ENCODE measurements around the gene FAHD1.
"Not testable (repeated sequence)": the region's sequence is repeated elsewhere in the genome, so short reads cannot be mapped to it uniquely, and the experiment has no call there.

The FAHD1 gene

GRCh38 chr16:1790261-1790610 lies 36.8 kb upstream of the FAHD1 start:
- no peak for DNase-seq

- no peak for DNase-seq
Observed at GRCh38 chr16:1790611-1791255, 36.3 kb upstream of the FAHD1 start.

GRCh38 chr16:1791256-1791942 lies 35.6 kb upstream of the FAHD1 start:
- DNase-seq, result no peak

- no peak for DNase-seq
Observed at GRCh38 chr16:1791943-1792812, 34.8 kb upstream of the FAHD1 start.

GRCh38 chr16:1792836-1793577 lies 34.0 kb upstream of the FAHD1 start:
- DNase-seq, result no peak

GRCh38 chr16:1793578-1794220 lies 33.3 kb upstream of the FAHD1 start, which contains the start of gene IGFALS:
IGFALS (minus strand) TSS chr16:1793705; CDS start chr16:1793652, 53 bp downstream.
- no peak for DNase-seq

- no peak for DNase-seq
Observed at GRCh38 chr16:1794221-1794871, 32.7 kb upstream of the FAHD1 start.

- no peak for DNase-seq
Observed at GRCh38 chr16:1794908-1795666, 31.9 kb upstream of the FAHD1 start.

- not testable (repeated sequence) for DNase-seq
Observed at GRCh38 chr16:1799263-1799662, 27.7 kb upstream of the FAHD1 start.

- no peak for DNase-seq
Observed at GRCh38 chr16:1800701-1801100, 26.3 kb upstream of the FAHD1 start.

GRCh38 chr16:1807626-1808025 lies 19.4 kb upstream of the FAHD1 start:
- DNase-seq, result no peak

GRCh38 chr16:1808691-1809090 lies 18.3 kb upstream of the FAHD1 start:
- no peak for DNase-seq

GRCh38 chr16:1809281-1809801 lies 17.7 kb upstream of the FAHD1 start:
- no peak for DNase-seq

GRCh38 chr16:1810106-1810505 lies 16.9 kb upstream of the FAHD1 start:
- DNase-seq, result no peak

GRCh38 chr16:1810536-1810935 lies 16.5 kb upstream of the FAHD1 start:
- DNase-seq, result no peak

GRCh38 chr16:1812732-1813163 lies 14.3 kb upstream of the FAHD1 start:
- peak in 1 of 4 experiments; percentile 33 for DNase-seq

- no peak for DNase-seq
Observed at GRCh38 chr16:1815461-1815860, 11.5 kb upstream of the FAHD1 start.

GRCh38 chr16:1816396-1817275 lies 10.4 kb upstream of the FAHD1 start:
- DNase-seq, result no peak

GRCh38 chr16:1817276-1817589 lies 9.8 kb upstream of the FAHD1 start:
- no peak for DNase-seq

GRCh38 chr16:1817716-1818115 lies 9.3 kb upstream of the FAHD1 start:
- no peak for DNase-seq
